ENCODE results near the gene CTXN2. TPM values are rescaled to one million over a fixed set of nuclear protein-coding genes. Genes with fewer than 3 reads are reported as not detected.

CTXN2 gene
- total RNA-seq, 1 donor from 2014 or later = not detected

DNA sequence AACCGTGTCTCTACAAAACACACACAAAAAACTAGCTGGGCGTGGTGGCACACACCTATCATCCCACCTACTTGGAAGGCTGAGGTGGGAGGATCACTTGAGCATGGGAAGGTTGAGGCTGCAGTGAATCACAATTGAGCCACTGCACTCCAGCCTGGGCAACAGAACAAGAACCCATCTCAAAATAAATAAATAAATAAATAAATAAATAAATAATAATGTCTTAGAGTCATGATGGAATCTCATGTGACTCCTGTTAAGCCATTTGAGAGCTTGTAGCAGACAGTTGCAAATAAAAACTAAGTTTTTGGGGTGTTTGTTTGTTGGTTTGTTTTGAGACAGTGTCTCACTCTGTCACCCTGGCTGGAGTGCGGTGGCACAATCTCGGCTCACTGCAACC, 47.9 kb downstream of the CTXN2 start:
- Histone ChIP-seq H3K9me3 (replicated peaks) (no peaks in the 10 kb centered on the region), H3K27ac (replicated peaks) (no peak overlapping the region), H3K4me1 (no peaks in the 10 kb centered on the region), H3K4me3 (no peak overlapping the region), H3K27me3 (ENCODE audit: low read depth) (peaks cover 11% of the 10 kb centered on the region), H3K36me3 (no peaks in the 10 kb centered on the region)
- DNase-seq = no peak
- TF ChIP-seq, protein P1, sequence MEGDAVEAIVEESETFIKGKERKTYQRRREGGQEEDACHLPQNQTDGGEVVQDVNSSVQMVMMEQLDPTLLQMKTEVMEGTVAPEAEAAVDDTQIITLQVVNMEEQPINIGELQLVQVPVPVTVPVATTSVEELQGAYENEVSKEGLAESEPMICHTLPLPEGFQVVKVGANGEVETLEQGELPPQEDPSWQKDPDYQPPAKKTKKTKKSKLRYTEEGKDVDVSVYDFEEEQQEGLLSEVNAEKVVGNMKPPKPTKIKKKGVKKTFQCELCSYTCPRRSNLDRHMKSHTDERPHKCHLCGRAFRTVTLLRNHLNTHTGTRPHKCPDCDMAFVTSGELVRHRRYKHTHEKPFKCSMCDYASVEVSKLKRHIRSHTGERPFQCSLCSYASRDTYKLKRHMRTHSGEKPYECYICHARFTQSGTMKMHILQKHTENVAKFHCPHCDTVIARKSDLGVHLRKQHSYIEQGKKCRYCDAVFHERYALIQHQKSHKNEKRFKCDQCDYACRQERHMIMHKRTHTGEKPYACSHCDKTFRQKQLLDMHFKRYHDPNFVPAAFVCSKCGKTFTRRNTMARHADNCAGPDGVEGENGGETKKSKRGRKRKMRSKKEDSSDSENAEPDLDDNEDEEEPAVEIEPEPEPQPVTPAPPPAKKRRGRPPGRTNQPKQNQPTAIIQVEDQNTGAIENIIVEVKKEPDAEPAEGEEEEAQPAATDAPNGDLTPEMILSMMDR (IDR thresholded peaks at IDR 0.05; ENCODE audit: borderline replicate concordance) = no peak
- intact Hi-C loops (cut with micrococcal nuclease) = no loop called here

DNA sequence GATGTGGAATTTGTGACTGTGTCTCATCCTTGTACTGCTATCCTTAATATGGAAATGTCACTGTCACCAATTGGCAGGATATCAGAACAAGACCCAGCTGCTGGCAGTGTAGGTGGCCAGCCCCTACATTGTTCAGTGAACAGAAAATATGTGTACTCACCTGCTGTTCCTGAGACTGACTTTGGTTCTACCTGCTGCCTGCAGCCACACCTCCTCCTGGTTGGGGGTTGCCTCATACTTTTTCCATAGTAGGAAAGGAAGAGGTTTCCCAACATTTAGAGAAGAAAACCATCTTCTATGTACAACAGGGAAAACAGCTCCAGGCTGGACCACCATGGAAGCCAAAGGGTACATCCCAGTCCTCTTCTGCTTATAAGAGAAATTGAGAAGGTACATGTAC, 50.5 kb downstream of the CTXN2 start:
- H3K36me3 ChIP-seq = no peaks in the 10 kb centered on the region
- intact Hi-C loops (cut with micrococcal nuclease) = no loop called here
- no peak overlapping the region for H3K4me3 ChIP-seq
- no peaks in the 10 kb centered on the region for H3K9me3 ChIP-seq (replicated peaks)
- no peaks in the 10 kb centered on the region for H3K4me1 ChIP-seq
- peaks cover 16% of the 10 kb centered on the region for H3K27me3 ChIP-seq (ENCODE audit: low read depth)
- TF ChIP-seq, protein P1 (IDR thresholded peaks at IDR 0.05; ENCODE audit: borderline replicate concordance) = no peak
- DNase-seq = no peak
- H3K27ac ChIP-seq (replicated peaks) = no peak overlapping the region

DNA sequence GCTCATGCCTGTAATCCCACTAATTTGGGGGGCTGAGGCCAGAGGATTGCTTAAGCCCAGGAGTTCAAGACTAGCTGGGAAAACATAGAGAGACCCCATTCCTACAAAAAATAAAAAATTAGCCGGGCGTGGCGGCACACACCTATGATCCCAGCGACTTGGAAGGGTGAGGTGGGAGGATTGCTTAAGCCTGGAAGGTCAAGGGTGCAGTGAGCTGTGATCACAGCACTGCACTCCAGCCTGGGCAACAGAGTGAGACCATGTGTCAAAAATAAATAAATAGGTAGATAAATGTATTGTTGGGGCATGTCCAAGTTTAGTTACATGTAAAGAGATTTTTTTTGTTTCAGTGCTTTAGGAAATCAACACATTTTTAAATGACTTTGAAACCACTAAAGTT, 51.1 kb downstream of the CTXN2 start:
- no peak overlapping the region for H3K4me3 ChIP-seq
- intact Hi-C loops (cut with micrococcal nuclease) = no loop called here
- TF ChIP-seq, protein P1 (IDR thresholded peaks at IDR 0.05; ENCODE audit: borderline replicate concordance) = no peak
- H3K4me1 ChIP-seq = no peaks in the 10 kb centered on the region
- H3K27me3 ChIP-seq (ENCODE audit: low read depth) = peaks cover 16% of the 10 kb centered on the region
- H3K36me3 ChIP-seq = no peaks in the 10 kb centered on the region
- no peak overlapping the region for H3K27ac ChIP-seq (replicated peaks)
- DNase-seq = no peak
- H3K9me3 ChIP-seq (replicated peaks) = no peaks in the 10 kb centered on the region

DNA sequence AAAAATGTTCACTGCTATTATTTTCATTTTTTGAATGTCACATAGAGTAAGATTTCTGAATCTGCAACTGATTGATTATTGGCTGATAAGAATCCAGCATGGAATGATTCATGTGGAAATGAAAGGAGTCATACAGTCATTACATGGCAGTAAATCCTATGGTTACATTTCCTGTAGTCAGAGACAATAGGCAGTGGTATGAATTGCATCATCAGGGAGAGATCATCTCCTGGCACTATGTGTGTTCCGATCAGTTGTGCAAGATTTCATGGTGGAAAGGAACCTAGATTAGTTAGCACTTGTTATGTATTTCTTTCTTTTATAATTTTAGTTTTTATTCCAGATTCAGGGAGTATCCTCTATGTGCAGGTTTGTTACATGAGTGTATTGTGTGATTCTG, 53.5 kb downstream of the CTXN2 start:
- intact Hi-C loops (cut with micrococcal nuclease) = no loop called here
- Histone ChIP-seq H3K9me3 (replicated peaks) (no peaks in the 10 kb centered on the region), H3K4me1 (no peaks in the 10 kb centered on the region), H3K27me3 (ENCODE audit: low read depth) (peaks cover 38% of the 10 kb centered on the region), H3K36me3 (no peaks in the 10 kb centered on the region), H3K4me3 (no peak overlapping the region), H3K27ac (replicated peaks) (no peak overlapping the region)
- no peak for DNase-seq
- TF ChIP-seq, protein P1 (IDR thresholded peaks at IDR 0.05; ENCODE audit: borderline replicate concordance) = no peak

DNA sequence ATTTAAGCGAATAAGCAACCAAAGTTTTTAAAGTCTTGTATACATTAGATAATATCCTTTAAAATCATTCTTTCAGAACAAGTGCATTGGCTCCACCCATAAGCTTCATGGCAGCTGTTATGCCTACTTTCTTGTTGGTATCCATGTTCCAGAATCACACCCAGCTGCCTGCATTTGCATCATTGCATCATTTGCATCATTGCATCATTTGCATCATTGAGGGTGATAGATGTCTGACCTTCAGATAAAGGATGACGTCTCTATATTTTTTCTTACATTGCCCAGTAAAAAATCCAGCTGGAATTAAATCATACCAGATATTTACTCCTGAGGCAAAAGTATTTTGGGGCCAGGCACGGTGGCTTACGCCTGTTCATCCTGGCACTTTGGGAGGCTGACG, 56.9 kb downstream of the CTXN2 start:
- TF ChIP-seq, protein P1 (IDR thresholded peaks at IDR 0.05; ENCODE audit: borderline replicate concordance) = no peak
- no peaks in the 10 kb centered on the region for H3K36me3 ChIP-seq
- no peak overlapping the region for H3K4me3 ChIP-seq
- no peak overlapping the region for H3K27ac ChIP-seq (replicated peaks)
- DNase-seq = no peak
- intact Hi-C loops (cut with micrococcal nuclease) = no loop called here
- H3K27me3 ChIP-seq (ENCODE audit: low read depth) = peaks cover 48% of the 10 kb centered on the region
- no peaks in the 10 kb centered on the region for H3K4me1 ChIP-seq
- no peaks in the 10 kb centered on the region for H3K9me3 ChIP-seq (replicated peaks)

DNA sequence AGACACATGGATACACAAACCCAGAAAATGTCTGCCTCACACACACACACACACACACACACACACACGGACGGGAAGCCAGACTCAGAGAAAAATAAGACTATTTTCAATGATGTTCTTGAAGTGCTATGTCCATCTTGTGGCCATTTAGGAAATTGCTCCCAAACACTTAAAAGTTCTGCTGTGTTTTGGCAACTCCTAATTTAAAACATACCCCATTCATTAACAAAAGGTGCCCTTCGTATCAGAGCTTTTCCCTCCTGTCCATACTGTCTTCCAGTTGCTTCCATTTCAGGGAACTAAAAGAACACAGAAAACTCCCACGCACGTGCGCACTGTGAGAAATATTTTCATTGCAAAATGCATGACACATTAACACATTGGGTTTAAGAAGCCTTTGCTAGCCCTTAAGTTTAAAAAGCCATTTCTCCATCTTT, 59.2 kb downstream of the CTXN2 start:
- intact Hi-C loops (cut with micrococcal nuclease) = no loop called here
- Histone ChIP-seq H3K27me3 (ENCODE audit: low read depth) (peaks cover 47% of the 10 kb centered on the region), H3K4me1 (no peaks in the 10 kb centered on the region), H3K4me3 (no peak overlapping the region), H3K27ac (replicated peaks) (no peak overlapping the region), H3K9me3 (replicated peaks) (no peaks in the 10 kb centered on the region), H3K36me3 (no peaks in the 10 kb centered on the region)
- TF ChIP-seq, protein P1 (IDR thresholded peaks at IDR 0.05; ENCODE audit: borderline replicate concordance) = peak; percentile 63
- DNase-seq = no peak

Data from left ventricle myocardium inferior (tissue), 1 donor.